Activated T-helper 1 cell treated with anti-CD3 and anti-CD28 coated beads, Interleukin-2, amount 50 U/mL, for 16 hours (primary cell): Measurements from ENCODE around the gene HUS1.
A peak's percentile ranks its signal among the peaks of the same experiment; 100 is the strongest.
"Not testable (repeated sequence)": the region's sequence is repeated elsewhere in the genome, so short reads cannot be mapped to it uniquely, and the experiment has no call there.

Source experiments
- DNase-seq, 2 donors: peaks; one replicate each; pipeline ENCODE4 v3.0.0-alpha.2; 2020; ENCODE audit warnings: low read depth in 1 of 2, low spot score in 1 of 2

The HUS1 gene

DNA sequence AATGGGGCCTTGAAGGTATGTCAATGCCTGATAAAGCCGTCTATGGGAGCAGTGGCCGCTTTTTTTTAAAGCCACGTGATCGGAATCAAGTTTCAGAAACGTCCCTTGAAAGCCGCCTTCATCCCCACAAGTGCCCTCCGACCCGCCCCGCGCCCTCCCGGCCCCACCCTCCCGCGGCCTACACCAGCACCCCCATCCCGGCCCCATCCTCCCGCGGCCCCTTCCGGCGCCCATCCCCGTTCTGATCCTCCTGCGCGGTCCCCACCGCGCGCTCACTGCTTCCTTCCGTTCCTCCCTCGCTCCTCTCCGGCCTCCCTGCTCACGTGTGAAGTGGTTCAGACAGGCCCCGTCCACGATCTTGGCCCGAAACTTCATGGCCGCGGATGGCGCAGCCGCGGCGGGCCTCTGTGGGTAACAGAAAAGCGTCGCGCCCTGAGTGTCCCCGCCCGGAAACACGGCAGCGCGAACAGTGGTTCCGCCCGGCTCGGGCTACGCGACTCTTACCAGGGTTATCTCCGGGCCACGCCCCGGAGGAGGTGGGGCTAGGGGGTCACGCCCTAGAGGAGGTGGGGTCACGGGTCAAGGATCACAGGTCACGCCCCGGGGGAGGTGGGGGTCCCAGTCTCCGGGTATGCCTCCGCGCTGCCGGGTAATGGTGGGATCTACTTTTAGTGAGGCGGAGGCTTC lies at the start of gene HUS1:
Gene HUS1, minus strand, starts transcription at position 471 of the 687 bp plus-strand sequence. Its CDS starts 96 bp downstream, at position 375.
- DNase-seq = peak; percentile 86 to 93

DNA sequence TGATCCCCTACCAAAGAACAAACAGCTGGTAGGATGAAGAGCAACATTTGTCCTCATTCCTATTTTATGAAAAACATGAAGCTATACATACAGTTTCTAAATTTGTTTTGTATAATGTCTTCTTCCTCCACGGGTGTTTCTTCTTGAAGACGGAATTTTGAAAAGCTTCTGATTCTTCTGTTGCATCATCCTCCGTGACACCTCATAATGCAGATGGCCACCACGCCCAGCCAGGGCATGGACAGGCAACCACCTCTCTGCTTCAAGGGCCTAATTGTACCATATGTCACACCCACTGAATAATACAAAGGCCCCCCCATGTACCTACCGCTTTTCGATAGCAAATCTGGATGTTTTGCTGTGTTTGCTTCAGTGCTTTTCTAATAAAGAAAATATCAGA lies 49.5 kb upstream of the HUS1 start, which contains the start of gene SUN3:
Gene SUN3, minus strand, starts transcription at position 170 of the 400 bp plus-strand sequence. Its CDS starts 169 bp downstream, at position 1.
- DNase-seq = no peak

DNA sequence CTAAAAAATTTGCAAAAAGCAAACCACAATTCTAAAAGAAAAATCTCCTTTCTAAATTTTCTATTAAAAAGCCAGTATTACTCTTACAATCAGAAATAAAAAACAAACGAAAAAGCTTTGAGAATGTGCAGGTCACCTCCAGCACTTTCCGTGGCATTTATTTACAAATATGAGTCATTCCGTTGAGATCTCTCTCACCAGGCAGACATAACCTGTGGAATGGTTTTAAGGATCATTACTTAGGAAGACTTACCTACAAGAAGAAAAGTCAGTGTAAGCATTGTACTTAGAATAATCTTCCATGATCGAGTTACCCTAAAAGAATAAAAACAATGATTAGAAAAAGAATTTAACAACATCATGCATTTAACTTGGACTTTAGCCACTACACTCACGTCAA lies 46.2 kb upstream of the HUS1 start:
- no peak for DNase-seq

DNA sequence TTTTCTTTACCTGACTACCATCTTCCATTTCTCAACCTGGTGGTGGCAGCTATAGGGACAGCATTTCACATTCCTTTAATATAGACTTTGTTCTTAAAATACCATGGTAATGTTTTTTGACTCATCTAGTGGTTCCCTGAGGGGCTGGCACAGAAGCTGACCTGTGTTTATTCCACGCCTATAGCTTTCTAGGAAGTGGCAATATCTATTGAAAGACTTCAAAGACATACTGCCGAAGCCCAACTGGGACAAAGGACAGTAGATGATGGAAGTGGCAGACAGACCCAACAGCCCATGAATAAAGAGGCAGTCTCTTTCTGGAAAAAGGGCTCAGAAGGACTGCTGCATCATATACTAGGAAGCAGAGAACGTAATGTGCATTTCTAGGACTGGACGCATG lies 38.3 kb upstream of the HUS1 start:
- DNase-seq = no peak

DNA sequence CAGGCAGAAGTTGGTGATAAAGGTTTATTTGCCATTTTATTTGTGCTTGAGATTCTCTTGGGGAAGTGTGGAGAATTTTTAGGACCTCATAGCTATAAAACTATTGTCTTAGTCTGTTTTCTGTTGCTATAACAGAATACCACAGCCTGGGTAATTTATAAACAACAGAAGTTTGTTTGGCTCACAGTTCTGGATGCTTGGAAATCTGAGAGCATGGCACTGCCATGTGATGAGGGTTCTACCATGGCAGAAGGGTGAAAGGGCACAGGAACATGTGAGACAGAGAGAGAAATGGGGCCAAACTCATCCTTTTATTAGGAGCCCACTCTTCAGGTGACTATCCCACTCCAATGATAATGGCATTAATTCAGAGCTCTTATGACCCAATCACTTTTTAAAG lies 37.2 kb upstream of the HUS1 start:
- DNase-seq = no peak

DNA sequence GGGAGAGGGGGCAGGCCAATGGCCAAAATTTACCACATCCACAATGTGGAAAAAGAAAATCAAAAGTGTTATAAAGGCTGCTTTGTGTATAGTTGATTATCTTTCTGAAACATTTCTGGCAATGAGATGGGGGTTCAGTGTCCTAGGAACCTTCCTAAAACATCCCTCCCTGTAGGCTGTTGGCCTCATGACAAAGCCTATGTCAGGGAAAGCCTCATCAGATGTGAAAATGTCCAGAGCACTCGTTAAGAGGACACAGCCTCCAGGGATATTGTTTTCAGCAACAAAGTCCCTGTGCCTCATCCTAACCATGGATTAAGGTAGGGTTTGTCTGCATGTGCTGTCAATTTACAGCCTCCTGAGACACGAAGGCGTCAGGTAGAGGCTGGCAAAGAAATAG lies 32.5 kb upstream of the HUS1 start:
- DNase-seq = no peak

DNA sequence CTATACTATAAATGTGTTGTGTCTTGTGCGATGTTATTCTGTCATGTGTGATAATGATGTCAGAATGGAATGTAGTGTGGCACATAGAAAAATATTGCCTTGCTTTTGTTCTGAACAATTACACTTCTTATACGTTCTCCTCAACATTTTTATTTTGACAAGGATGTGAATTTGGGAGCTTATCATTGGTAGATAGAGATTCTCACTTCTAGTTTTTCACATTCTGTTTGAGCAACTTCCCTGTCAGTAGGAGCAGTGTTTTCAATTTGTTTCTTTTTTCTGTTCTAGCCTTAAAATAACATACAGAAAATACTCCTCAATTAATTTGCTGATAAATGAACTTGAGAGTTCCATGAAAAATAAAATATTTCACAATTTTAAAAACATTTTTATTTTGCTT lies 31.9 kb upstream of the HUS1 start:
- no peak for DNase-seq

DNA sequence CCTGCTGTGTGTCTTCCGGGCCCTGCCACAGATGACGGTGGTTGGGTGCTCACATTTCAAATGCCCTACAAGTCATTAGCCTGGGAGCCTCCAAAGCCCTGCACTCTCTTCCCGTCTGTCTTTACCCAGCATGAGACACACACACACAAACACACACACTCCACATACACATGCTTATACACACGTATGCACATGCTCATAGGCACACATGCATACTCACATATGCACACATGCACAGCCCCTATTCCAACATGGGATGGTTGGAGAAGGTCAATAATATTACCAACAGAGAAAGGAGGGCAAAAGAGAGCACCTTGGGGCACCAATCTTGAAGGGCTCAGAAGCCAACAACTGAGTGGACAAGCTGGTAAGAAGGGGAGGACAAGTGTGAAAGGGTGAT lies 30.5 kb upstream of the HUS1 start:
- no peak for DNase-seq

DNA sequence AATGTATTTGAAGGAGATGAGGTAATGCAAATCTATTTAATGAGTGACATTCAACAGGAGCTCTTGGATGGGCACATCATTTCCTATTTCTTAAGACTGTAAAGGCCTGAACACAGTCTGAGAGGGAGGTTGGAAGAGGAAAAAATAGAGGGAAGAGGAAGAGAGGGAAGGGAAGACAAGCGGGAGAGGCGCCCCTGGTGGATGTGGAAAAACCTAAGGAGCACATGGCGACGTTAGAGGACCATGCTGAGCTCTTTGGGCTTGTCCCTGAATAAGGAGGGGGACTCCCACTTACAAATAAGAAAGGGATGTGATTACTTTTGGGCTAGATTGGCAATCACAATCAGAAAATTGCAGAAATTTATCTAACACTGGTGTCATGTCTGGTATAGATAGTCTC lies 29.8 kb upstream of the HUS1 start:
- DNase-seq = no peak

DNA sequence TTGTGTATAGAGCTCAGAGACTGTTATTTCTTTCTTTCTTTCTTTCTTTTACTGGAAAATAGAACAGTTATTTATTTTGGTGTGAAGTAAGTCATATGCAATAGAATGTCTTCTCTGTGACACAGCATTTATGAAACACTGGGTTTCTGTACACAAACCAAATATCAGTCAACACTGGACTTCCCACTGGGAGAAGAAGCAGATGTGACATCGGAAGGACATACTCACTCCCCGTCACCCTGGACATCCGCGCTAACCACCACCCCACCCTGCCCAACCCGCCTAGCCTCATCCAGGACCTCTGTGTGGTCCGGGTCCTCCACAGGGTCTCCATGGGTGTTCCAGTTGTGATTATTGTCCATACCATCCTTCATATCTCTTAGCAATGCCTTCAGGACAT lies 27.5 kb upstream of the HUS1 start:
- no peak for DNase-seq

DNA sequence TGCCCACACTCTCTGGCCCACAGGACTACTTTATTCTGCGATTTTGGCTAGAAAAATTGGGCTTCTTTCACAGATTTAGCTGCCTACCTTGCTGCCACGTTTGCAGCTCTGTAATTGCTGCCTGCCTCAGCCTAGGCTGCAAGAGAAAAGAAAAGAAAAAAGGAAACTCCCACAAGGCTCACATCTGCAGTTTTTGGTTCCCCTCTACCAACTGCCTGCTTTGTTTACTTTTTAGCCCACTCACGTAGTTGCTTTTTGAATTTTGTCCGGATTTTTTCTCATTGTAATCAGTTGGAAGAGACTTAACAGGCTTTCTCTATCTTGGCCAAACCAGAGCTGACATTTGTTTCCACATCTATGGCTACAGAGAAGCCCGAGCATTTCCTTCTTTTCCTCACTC lies 25.2 kb upstream of the HUS1 start:
- no peak for DNase-seq

DNA sequence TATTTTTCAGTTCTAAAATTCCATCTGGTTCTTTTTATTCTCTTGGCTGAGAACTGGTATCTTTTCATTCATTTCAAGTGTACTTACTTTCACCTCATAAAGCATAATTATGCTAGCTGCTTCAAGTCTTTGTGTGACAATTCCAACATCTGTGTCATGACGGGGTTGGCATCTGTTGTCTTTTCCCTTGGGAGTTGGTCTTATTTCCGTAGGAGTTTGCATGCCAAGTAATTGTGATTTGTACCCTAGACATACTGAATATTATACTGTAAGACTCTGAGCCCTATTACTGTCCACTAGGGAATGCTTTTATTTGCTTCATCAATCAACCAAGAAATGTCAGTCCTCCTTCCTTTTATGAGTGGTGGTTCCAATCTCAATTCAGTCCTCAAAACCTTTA lies 24.6 kb upstream of the HUS1 start:
- DNase-seq = no peak

DNA sequence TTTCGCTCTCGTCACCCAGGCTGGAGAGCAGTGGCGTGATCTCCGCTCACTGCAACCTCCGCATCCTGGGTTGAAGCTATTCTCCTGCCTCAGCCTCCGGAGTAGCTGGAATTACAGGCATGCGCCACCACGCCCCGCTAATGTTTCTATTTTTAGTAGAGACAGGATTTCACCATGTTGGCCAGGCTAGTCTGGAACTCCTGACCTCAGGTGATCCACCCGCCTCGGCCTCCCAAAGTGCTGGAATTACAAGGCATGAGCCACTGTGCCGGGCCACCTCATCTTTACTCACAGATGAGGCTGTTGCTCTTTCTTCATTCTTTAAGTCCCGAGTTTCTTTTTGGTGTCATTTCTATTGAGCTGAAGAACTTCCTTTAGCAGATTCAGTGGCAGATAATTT lies 20.7 kb upstream of the HUS1 start:
- DNase-seq = not testable (repeated sequence)

DNA sequence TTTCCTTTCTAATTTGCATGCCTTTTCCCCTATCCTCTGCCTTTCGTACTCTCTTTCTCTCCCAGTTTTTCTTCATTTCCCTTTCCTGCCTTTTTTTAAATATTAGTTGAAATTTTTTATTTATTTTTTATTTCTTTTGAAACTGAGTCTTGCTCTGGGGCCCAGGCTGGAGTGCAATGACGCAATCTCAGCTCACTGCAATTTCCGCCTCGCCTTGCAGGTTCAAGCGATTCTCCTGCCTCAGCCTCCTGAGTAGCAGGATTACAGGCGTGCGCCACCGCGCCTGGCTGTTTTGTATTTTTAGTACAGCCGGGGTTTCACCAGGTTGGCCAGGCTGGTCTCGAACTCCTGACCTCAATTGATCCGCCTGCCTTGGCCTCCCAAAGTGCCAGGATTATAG lies 20.0 kb upstream of the HUS1 start:
- no peak for DNase-seq

DNA sequence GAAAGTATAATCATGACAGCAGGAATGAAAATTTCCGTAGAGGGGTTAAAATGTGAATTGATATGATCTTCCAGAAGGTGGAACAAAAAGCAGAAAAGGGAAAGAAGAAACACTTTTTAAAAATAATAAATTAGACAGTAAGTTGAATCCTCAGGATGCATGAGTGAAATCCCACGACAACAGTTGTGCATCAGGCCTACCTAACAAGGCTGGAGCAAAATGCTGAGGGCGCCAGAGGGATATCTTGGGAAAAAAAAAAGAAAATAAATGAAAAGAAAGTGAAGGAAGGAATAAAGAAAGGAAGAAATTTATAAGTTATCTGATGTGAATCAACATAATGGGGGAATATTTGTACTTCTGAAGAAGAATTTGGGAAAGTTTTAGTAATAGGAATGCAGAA lies 13.0 kb upstream of the HUS1 start:
- DNase-seq = no peak

DNA sequence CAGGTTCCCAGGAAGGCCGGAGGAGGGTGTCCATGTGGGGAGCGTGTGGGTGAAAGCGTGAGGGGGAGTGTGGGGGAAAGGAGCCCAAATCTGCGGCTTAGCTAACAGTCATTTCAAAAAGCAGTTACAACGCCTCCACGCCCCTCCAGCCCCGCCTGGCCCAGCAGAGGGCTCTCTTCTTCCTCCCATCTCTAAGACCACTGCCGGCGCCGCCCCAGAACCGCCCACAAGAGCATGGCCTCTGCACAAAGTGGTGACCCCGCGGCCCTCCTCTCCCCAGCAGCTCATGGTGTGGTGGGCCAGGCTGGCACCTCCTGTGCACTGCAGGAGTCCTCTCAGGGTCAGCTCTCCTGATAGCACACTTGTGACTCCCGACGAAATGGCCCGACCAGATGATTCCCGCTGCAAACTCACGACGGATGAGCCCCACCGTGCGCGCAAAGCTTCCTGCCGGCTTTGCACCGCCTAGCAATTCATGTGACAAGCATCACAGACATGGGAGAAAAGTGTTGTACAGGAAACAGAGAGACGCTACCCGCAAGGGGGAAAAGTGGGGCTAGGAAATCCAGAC lies 12.4 kb upstream of the HUS1 start:
- peak; percentile 69 to 74 for DNase-seq

DNA sequence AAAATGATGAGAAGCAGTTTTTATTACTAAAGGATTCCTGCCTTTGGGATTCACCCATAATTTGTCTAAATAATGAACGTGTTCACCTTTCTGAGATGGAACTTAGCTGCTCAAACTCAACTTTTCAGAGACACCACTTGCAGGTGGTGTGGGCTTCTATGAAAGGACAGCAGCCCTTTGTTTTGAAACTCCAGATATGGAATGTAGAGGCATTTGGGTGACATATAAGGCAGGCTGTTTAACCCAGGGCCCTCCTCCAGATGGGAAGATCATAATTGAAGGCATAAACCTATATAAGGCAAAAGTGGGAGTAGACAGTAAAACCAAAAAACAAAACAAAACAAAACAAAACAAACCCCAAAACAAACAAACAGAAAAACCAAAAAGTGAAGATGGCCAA lies 11.9 kb upstream of the HUS1 start:
- no peak for DNase-seq

DNA sequence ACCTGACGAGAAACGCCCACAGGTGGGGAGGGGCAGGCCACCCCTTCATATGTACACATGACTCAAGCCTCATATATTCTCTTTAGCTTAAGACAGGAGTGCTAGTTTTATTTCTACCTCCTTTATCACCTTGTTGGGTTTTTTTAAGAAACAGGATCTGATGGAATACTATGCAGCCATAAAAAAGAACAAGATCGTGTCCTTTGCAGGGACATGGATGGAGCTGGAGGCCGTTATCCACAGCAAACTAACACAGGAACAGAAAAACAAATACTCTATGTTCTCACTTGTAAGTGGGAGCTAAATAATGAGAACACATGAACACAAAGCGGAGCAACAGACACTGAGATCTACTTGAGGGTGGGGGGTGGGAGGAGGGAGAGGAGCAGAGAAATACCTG lies 11.2 kb upstream of the HUS1 start:
- no peak for DNase-seq

DNA sequence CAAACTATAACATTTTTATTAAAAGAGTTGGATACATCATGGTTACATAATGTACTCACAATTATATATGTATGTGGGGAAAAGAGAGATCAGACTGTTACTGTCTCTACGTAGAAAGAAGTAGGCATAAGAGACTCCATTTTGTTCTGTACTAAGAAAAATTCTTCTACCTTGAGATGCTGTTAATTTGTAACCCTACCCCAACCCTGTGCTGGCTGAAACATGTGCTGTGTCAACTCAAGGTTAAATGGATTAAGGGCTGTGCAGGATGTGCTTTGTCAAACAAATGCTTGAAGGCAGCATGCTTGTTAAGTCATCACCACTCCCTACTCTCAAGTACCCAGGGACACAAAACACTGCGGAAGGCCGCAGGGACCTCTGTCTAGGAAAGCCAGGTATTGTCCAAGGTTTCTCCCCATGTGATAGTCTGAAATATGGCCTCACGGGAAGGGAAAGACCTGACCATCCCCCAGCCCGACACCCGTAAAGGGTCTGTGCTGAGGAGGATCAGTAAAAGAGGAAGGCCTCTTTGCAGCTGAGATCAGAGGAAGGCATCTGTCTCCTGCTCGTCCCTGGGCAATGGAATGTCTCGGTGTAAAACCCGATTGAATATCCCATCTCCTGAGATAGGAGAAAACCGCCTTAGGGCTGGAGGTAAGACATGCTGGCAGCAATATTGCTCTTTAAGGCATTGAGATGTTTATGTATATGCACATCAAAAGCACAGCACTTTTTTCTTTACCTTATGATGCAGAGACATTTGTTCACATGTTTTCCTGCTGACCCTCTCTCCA lies 10.4 kb upstream of the HUS1 start:
- not testable (repeated sequence) for DNase-seq

DNA sequence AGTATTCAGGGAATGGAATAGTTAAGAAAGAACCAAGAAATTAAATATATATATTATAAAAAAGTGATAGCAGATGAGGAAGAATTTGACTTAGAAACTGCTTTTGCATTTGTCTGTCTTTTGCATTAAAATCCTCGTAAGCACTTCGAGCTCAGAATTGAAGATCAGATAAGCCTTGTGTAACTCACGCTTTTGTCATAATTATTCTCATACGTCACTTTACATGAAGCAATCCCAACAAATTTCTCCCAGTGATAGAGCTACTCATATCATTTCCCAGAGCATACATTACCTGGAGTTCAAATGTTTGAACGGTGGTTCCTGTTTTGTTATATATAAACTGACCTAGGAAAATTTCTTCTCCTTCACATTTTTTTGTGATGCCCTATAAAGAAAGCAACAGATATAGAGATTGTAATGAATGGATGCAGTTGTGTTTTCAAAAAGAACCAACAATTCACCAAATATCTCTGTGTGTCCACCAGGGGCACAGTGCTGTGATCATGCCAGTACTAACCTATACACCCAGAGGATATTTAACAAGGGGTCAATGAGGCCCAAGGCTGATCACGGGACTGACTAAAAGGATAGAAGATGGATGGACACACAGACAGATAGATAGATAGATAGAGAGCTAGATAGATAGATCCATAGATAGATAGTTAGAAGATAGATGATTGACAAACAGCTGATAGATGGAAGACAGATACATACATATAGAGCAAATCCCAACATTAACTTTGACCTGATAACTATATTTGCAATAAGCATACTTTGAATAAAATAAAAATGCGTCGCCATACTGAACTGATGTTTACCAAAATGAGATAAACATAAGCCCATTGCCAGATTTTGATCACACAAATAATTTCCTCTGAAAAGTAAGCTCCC lies 9.3 kb upstream of the HUS1 start:
- no peak for DNase-seq

DNA sequence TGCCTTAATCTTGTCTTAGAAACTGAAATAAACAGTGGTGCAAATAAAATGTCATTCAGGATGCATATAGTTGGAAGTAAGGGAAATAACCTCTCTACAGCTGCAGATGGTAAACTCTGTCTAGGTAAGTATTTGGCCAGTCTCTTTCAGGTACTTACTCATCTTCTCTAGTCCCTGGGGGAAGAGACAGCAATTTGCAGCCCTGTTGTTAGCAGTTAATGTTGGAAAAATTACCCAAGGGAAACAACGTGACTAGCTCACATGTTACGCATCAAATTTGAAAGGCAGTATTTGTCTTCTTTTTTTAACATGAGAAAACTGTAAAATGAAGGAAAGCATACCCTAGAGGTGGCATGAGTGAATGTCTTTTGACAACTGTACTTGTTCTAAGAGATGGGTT lies 3.2 kb upstream of the HUS1 start:
- no peak for DNase-seq
